ENCODE measurements around the gene ANKS1A. TPM values are rescaled to one million over a fixed set of nuclear protein-coding genes. Genes with fewer than 3 reads are reported as not detected.

The ANKS1A gene
- total and polyA plus RNA-seq, 9 donors: 16.0 to 45.0 (median 27.3) TPM

DNA sequence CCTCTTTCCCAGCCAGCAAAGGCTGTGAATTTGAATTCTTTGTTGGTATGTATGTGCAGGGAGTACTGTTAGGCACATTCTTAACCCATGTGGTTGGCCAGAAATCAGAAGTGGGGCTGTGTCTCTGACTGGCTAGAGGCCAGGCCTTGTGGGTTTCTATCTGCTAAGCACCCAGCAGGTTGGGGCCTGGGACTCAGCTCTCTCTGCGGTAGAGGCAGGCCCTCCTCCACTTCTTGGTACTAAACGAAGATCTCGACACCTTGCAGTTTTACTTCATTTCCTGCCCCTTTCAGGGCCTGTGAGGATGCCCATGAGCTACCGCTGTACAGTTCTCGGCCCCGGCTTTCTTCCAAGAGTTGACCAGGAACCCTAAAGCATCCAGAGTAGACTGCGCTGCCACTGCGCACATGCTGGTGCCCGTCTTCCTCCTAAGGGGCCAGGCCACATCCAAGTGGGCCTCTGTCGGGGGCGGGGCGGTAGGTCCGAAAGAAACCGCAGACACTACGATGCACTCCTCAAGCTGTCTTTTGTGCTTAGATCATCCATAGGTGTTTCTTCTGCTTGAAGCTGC is 201.0 kb downstream of the ANKS1A start:
- DNase-seq: peak in 1 of 5 donors; percentile 41
- H3K36me3 ChIP-seq: no peaks in the 10 kb centered on the region

DNA sequence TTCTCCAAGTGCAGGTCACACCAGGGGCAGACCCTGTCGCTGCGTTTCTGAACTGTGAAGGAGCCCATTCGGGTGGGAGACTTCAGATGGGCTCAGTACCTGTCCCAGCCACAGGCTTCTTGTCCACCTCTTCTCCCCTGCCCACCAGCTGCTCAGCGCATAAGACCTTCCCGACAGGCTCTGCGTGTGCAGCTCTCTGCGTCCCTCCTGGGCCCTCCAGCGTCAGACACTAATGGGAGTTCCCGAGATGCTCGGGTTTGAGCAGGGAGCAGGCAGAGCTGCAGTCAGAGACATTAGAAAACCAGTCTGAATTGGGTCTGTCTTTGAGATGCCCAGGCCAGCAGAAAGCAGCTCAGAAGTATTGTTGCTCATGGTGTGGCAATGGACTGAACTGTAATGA is 201.7 kb downstream of the ANKS1A start:
- no peak for DNase-seq
- Histone ChIP-seq H3K9me3 (no peaks in the 10 kb centered on the region), H3K4me1 (ENCODE audit: insufficient read depth) (peaks cover 17% of the 10 kb centered on the region), H3K27ac (no peak overlapping the region), H3K4me3 (no peak overlapping the region), H3K36me3 (no peaks in the 10 kb centered on the region), H3K27me3 (no peaks in the 10 kb centered on the region)
- intact Hi-C loops (cut with DNase I): no loop called here
- TF ChIP-seq, protein P1, sequence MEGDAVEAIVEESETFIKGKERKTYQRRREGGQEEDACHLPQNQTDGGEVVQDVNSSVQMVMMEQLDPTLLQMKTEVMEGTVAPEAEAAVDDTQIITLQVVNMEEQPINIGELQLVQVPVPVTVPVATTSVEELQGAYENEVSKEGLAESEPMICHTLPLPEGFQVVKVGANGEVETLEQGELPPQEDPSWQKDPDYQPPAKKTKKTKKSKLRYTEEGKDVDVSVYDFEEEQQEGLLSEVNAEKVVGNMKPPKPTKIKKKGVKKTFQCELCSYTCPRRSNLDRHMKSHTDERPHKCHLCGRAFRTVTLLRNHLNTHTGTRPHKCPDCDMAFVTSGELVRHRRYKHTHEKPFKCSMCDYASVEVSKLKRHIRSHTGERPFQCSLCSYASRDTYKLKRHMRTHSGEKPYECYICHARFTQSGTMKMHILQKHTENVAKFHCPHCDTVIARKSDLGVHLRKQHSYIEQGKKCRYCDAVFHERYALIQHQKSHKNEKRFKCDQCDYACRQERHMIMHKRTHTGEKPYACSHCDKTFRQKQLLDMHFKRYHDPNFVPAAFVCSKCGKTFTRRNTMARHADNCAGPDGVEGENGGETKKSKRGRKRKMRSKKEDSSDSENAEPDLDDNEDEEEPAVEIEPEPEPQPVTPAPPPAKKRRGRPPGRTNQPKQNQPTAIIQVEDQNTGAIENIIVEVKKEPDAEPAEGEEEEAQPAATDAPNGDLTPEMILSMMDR (IDR thresholded peaks at IDR 0.05): no peak
- TF ChIP-seq EP300 (IDR thresholded peaks at IDR 0.05): no peak
- no peak for TF ChIP-seq POLR2A (IDR thresholded peaks at IDR 0.05)
- WGBS, 3 donors: 62 to 82% (median 64%) methylated on average over 10 of the region's 10 CpGs

More for the DNA sequence above, 201.0 kb downstream of the ANKS1A start:
- no peak overlapping the region for H3K27ac ChIP-seq
- WGBS, 3 donors: 83 to 87% (median 85%) methylated on average over 15 of the region's 15 CpGs
- intact Hi-C loops (cut with DNase I): no loop called here
- no peak overlapping the region for H3K4me3 ChIP-seq
- peaks cover 15% of the 10 kb centered on the region for H3K4me1 ChIP-seq (ENCODE audit: insufficient read depth)
- no peaks in the 10 kb centered on the region for H3K27me3 ChIP-seq
- no peaks in the 10 kb centered on the region for H3K9me3 ChIP-seq
- TF ChIP-seq POLR2A (IDR thresholded peaks at IDR 0.05) (no peak), EP300 (IDR thresholded peaks at IDR 0.05) (no peak)

DNA sequence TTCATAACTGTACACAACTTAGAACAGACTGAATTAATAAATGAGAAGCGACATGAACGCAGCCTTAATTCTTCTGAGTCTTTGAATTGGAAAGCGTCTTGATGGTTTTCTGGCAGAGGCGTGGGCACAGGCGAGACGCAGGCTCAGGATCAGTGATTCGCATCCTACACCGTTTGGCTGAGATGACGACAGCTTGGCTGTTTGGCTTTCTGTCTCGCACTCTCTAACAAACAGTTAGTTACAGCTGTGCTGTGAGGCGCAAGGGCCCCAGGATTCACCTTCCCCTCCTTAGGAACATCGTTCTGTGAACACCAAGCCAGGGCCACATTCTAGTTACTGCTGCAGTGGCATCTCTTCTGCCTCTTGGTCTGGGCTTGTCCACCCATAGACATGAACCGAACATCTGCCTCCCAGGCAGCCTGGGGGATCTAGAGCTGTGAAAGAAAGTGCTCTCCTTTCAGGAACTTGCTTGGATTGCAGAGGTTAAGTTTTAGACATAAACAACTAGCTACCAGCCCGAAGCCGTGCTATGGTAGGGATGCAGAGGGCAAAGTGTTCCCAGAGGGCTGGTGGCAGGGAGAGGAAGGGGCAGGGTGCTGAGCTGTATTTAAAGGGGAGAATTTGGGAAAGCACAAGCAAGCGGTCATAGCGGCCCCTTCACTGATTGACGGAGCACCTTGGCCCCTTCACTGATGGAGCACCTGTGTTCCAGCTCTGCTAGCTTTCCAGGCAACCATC is 202.5 kb downstream of the ANKS1A start:
- Histone ChIP-seq H3K9me3 (no peaks in the 10 kb centered on the region), H3K36me3 (no peaks in the 10 kb centered on the region), H3K27ac (no peak overlapping the region), H3K4me1 (ENCODE audit: insufficient read depth) (peaks cover 19% of the 10 kb centered on the region), H3K27me3 (no peaks in the 10 kb centered on the region), H3K4me3 (no peak overlapping the region)
- WGBS, 3 donors: 48 to 68% (median 58%) methylated on average over 18 of the region's 18 CpGs
- intact Hi-C loops (cut with DNase I): no loop called here
- no peak for DNase-seq
- TF ChIP-seq POLR2A (IDR thresholded peaks at IDR 0.05): no peak
- TF ChIP-seq, protein P1 (IDR thresholded peaks at IDR 0.05): no peak
- no peak for TF ChIP-seq EP300 (IDR thresholded peaks at IDR 0.05)

DNA sequence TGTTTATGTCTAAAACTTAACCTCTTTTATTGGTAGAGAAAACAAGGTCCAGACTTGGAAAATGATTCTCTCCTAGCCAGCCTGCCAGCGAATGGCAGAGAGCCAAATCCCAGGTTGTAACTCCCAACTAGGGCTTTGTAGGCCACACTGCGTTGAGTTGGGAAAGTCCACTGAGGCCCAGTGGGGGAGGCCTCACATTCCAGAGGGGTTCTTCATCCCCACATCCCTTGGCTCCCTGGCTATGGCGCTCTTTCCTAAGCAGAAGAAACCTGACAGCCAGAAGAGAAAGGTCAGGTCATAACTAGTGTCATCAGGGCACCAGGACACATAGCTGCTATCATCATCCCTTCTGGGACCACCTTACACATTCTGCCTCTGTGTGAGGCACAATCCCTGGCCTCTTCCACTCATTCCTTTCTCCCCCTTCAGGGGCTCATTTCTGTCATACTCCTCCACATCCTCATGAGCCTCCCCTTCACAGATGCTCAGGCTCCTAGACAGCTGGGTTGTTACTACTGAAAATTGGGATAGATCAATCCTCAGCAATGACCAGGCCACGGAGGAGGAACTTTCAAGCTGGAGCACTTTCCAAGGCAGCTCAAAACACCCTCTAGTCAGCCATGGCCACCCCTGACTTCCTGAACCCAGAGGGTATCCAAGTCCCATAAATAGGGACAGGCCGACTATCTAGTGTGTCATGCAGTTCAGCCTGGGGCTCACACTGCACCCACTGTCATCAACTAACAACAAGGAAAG is 203.5 kb downstream of the ANKS1A start:
- Histone ChIP-seq H3K4me3 (no peak overlapping the region), H3K36me3 (no peaks in the 10 kb centered on the region), H3K27ac (no peak overlapping the region), H3K27me3 (no peaks in the 10 kb centered on the region), H3K4me1 (ENCODE audit: insufficient read depth) (peaks cover 20% of the 10 kb centered on the region), H3K9me3 (no peaks in the 10 kb centered on the region)
- peak in 3 of 5 donors; percentile 43 to 67 (median 46) for DNase-seq
- intact Hi-C loops (cut with DNase I): no loop called here
- WGBS, 3 donors: 45 to 55% (median 49%) methylated on average over 5 of the region's 5 CpGs
- no peak for TF ChIP-seq POLR2A (IDR thresholded peaks at IDR 0.05)
- TF ChIP-seq EP300 (IDR thresholded peaks at IDR 0.05): no peak
- TF ChIP-seq, protein P1 (IDR thresholded peaks at IDR 0.05): no peak

Data from ovary (tissue), 9 donors.